Measurements from ENCODE around the gene NEK2. TPM values are rescaled to one million over a fixed set of nuclear protein-coding genes. Genes with fewer than 3 reads are reported as not detected.

The NEK2 gene
- total and polyA plus RNA-seq, 5 donors from 2014 or later = 0.81 to 1.5 (median 1.5) TPM

GRCh38 chr1:211680752-211681327 lies 5.4 kb upstream of the NEK2 start:
- peaks cover 8 to 23% (median 13%) of the 10 kb centered on the region in 4 donors for H3K4me1 Mint-ChIP-seq
- H3K4me1 ChIP-seq (ENCODE audit: control insufficient read depth, insufficient read depth, low read length, poor library complexity, severe bottlenecking) = peaks cover 5% of the 10 kb centered on the region
- H3K27me3 ChIP-seq (ENCODE audit: control insufficient read depth, insufficient read depth, low read length) = no peaks in the 10 kb centered on the region
- peak overlapping the region; percentile 45 for H3K4me3 ChIP-seq (ENCODE audit: low read depth, low read length)
- H3K36me3 Mint-ChIP-seq = no peaks in the 10 kb centered on the region
- H3K4me3 Mint-ChIP-seq = peak overlapping the region; percentile 10 to 80 (median 28)
- H3K27me3 Mint-ChIP-seq = peaks cover 10% of the 10 kb centered on the region
- H3K36me3 ChIP-seq (ENCODE audit: control insufficient read depth, insufficient read depth, low read length) = no peaks in the 10 kb centered on the region
- H3K9me3 Mint-ChIP-seq = no peaks in the 10 kb centered on the region
- DNase-seq (peak; percentile 66 to 92 (median 81)), ATAC-seq (ENCODE audit: low read depth in 2 of 2) (peak; percentile 90)
- peak overlapping the region; percentile 86 to 91 (median 90) for H3K27ac Mint-ChIP-seq
- H3K27ac ChIP-seq (ENCODE audit: insufficient read depth, low read length, poor library complexity, severe bottlenecking) = peak overlapping the region; percentile 86
- no peaks in the 10 kb centered on the region for H3K9me3 ChIP-seq (ENCODE audit: control insufficient read depth in 2 of 2, low read length in 2 of 2)

DNA sequence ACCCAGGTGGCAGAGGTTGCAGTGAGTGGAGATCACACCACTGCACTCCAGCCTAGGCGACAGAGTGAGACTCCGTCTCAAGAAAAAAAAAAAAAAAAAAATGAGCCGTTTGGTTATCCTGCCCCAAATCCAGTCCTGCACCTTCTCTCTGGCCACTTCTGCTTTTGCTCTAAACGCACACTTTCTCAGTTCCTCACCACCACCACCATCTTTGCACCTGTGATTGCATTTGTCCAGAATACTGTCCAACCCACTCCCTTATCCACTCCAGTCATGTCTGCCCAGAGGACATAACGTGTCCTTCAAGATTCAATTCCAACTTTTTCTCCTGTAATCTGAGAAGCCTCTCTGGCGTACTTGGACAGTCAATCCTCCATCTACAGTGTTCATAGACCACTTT lies 2.2 kb upstream of the NEK2 start:
- Mint-ChIP-seq H3K27me3 (peaks cover 10% of the 10 kb centered on the region), H3K9me3 (no peaks in the 10 kb centered on the region), H3K36me3 (no peaks in the 10 kb centered on the region), H3K4me3 (peak overlapping the region; percentile 8 to 73 (median 35)), H3K27ac (peak overlapping the region in 1 of 3 donors; percentile 39), H3K4me1 (peaks cover 13 to 40% (median 25%) of the 10 kb centered on the region in 4 donors)
- Histone ChIP-seq H3K27ac (ENCODE audit: insufficient read depth, low read length, poor library complexity, severe bottlenecking) (no peak overlapping the region), H3K9me3 (ENCODE audit: control insufficient read depth in 2 of 2, low read length in 2 of 2) (no peaks in the 10 kb centered on the region), H3K4me3 (ENCODE audit: low read depth, low read length) (no peak overlapping the region), H3K4me1 (ENCODE audit: control insufficient read depth, insufficient read depth, low read length, poor library complexity, severe bottlenecking) (peaks cover 13% of the 10 kb centered on the region), H3K36me3 (ENCODE audit: control insufficient read depth, insufficient read depth, low read length) (no peaks in the 10 kb centered on the region), H3K27me3 (ENCODE audit: control insufficient read depth, insufficient read depth, low read length) (no peaks in the 10 kb centered on the region)
- DNase-seq (no peak), ATAC-seq (ENCODE audit: low read depth in 2 of 2) (no peak)

DNA sequence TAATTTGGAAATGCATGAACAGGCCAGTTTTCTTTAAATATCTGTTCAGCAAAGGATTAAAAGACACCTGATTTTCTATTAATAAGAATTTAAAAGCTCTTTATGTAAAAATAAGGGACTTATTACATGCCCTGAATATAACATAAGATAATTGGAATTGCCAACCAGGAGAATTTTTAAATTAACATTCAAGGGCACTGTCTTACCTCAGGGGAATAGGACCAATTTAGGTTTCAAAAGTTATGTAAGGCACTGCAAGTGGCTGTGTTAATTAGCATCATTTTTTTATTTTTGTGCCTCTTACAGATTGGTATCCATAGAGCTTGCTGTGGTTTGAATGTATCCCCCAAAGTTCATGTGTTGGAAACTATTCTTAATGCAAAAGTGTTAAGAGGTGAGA lies 1.3 kb upstream of the NEK2 start:
- Histone ChIP-seq H3K27me3 (ENCODE audit: control insufficient read depth, insufficient read depth, low read length) (no peaks in the 10 kb centered on the region), H3K4me3 (ENCODE audit: low read depth, low read length) (no peak overlapping the region), H3K36me3 (ENCODE audit: control insufficient read depth, insufficient read depth, low read length) (no peaks in the 10 kb centered on the region), H3K4me1 (ENCODE audit: control insufficient read depth, insufficient read depth, low read length, poor library complexity, severe bottlenecking) (peaks cover 13% of the 10 kb centered on the region), H3K27ac (ENCODE audit: insufficient read depth, low read length, poor library complexity, severe bottlenecking) (no peak overlapping the region), H3K9me3 (ENCODE audit: control insufficient read depth in 2 of 2, low read length in 2 of 2) (no peaks in the 10 kb centered on the region)
- H3K4me3 Mint-ChIP-seq = peak overlapping the region; percentile 70 to 93 (median 78)
- no peak overlapping the region for H3K27ac Mint-ChIP-seq
- H3K4me1 Mint-ChIP-seq = peaks cover 13 to 33% (median 25%) of the 10 kb centered on the region in 4 donors
- H3K36me3 Mint-ChIP-seq = no peaks in the 10 kb centered on the region
- no peaks in the 10 kb centered on the region for H3K9me3 Mint-ChIP-seq
- ATAC-seq (ENCODE audit: low read depth in 2 of 2) (no peak), DNase-seq (no peak)
- H3K27me3 Mint-ChIP-seq = peaks cover 10% of the 10 kb centered on the region

- Histone ChIP-seq H3K9me3 (ENCODE audit: control insufficient read depth in 2 of 2, low read length in 2 of 2) (no peaks in the 10 kb centered on the region), H3K4me1 (ENCODE audit: control insufficient read depth, insufficient read depth, low read length, poor library complexity, severe bottlenecking) (peaks cover 13% of the 10 kb centered on the region), H3K27me3 (ENCODE audit: control insufficient read depth, insufficient read depth, low read length) (no peaks in the 10 kb centered on the region), H3K36me3 (ENCODE audit: control insufficient read depth, insufficient read depth, low read length) (no peaks in the 10 kb centered on the region), H3K4me3 (ENCODE audit: low read depth, low read length) (peak overlapping the region; percentile 82), H3K27ac (ENCODE audit: insufficient read depth, low read length, poor library complexity, severe bottlenecking) (no peak overlapping the region)
- Mint-ChIP-seq H3K36me3 (no peaks in the 10 kb centered on the region), H3K9me3 (no peaks in the 10 kb centered on the region), H3K27ac (no peak overlapping the region), H3K4me3 (peak overlapping the region; percentile 91 to 96 (median 93)), H3K4me1 (peaks cover 13 to 28% (median 23%) of the 10 kb centered on the region in 4 donors), H3K27me3 (peaks cover 10% of the 10 kb centered on the region)
- DNase-seq = no peak
- no peak for ATAC-seq (ENCODE audit: low read depth in 2 of 2)
Measured at GRCh38 chr1:211676106-211676583, 724 bp upstream of the NEK2 start.

DNA sequence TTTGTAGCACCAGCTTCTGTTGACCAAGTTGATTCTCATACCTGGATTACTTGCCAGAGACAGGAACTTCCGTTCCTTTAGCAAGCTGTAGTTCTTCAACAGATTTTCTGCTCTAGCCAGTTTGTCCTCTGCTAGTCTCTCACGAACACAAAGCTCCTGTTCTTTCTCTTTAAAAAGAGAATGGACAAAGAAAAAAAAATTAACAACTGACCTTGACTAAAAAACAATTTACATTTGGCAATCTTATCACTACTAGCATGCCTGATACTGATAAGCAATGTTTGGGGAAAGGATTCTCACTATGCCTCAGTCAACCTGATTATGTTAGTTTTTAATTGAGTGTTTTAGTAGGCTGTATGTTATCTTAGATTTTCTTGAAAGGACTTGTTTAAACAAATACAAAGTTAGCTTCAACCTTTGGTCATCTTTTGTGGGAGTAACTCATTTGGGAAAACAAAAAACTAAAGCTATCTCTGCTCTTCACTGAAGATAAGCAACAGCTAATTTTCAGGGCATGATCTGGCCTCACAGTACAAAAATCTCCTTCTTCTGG lies 8.3 kb downstream of the NEK2 start:
- Histone ChIP-seq H3K4me1 (ENCODE audit: control insufficient read depth, insufficient read depth, low read length, poor library complexity, severe bottlenecking) (no peaks in the 10 kb centered on the region), H3K27me3 (ENCODE audit: control insufficient read depth, insufficient read depth, low read length) (no peaks in the 10 kb centered on the region), H3K36me3 (ENCODE audit: control insufficient read depth, insufficient read depth, low read length) (no peaks in the 10 kb centered on the region), H3K9me3 (ENCODE audit: control insufficient read depth in 2 of 2, low read length in 2 of 2) (no peaks in the 10 kb centered on the region), H3K4me3 (ENCODE audit: low read depth, low read length) (no peak overlapping the region), H3K27ac (ENCODE audit: insufficient read depth, low read length, poor library complexity, severe bottlenecking) (no peak overlapping the region)
- no peaks in the 10 kb centered on the region for H3K4me1 Mint-ChIP-seq
- no peak overlapping the region for H3K4me3 Mint-ChIP-seq
- H3K27ac Mint-ChIP-seq = no peak overlapping the region
- DNase-seq = no peak
- ATAC-seq (ENCODE audit: low read depth in 2 of 2) = no peak
- no peaks in the 10 kb centered on the region for H3K9me3 Mint-ChIP-seq
- no peaks in the 10 kb centered on the region for H3K36me3 Mint-ChIP-seq
- H3K27me3 Mint-ChIP-seq = no peaks in the 10 kb centered on the region

GRCh38 chr1:211660718-211661222 lies 14.7 kb downstream of the NEK2 start:
- no peaks in the 10 kb centered on the region for H3K4me1 ChIP-seq (ENCODE audit: control insufficient read depth, insufficient read depth, low read length, poor library complexity, severe bottlenecking)
- no peaks in the 10 kb centered on the region for H3K9me3 ChIP-seq (ENCODE audit: control insufficient read depth in 2 of 2, low read length in 2 of 2)
- DNase-seq (no peak), ATAC-seq (ENCODE audit: low read depth in 2 of 2) (no peak)
- Mint-ChIP-seq H3K27ac (no peak overlapping the region), H3K4me3 (no peak overlapping the region), H3K9me3 (no peaks in the 10 kb centered on the region), H3K27me3 (peaks cover 4% of the 10 kb centered on the region), H3K4me1 (no peaks in the 10 kb centered on the region), H3K36me3 (no peaks in the 10 kb centered on the region)
- H3K36me3 ChIP-seq (ENCODE audit: control insufficient read depth, insufficient read depth, low read length) = no peaks in the 10 kb centered on the region
- H3K27ac ChIP-seq (ENCODE audit: insufficient read depth, low read length, poor library complexity, severe bottlenecking) = no peak overlapping the region
- H3K4me3 ChIP-seq (ENCODE audit: low read depth, low read length) = no peak overlapping the region
- H3K27me3 ChIP-seq (ENCODE audit: control insufficient read depth, insufficient read depth, low read length) = no peaks in the 10 kb centered on the region

DNA sequence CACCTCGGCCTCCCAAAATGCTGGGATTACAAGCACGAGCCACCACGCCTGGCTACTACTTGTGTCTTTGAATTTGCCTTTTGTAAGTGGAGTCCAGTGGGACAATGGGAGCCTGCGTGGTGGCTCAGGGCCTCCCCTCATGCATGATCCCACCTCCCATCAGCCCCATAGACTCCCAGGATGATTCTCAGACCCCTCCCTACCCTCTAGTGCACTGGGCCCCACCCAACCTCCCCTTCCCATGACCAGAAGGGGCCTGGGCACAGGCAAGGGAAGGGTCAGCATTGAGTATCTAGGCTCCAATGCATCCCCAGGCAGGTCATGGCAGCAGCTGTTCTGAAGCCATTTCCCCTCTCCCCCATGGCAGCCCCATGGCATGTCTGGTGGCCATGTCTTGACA lies 18.7 kb downstream of the NEK2 start:
- Mint-ChIP-seq H3K36me3 (no peaks in the 10 kb centered on the region), H3K27me3 (peaks cover 10% of the 10 kb centered on the region), H3K27ac (no peak overlapping the region), H3K4me3 (no peak overlapping the region), H3K9me3 (no peaks in the 10 kb centered on the region), H3K4me1 (peaks cover 0 to 5% (median 2%) of the 10 kb centered on the region in 4 donors)
- Histone ChIP-seq H3K27me3 (ENCODE audit: control insufficient read depth, insufficient read depth, low read length) (no peaks in the 10 kb centered on the region), H3K4me1 (ENCODE audit: control insufficient read depth, insufficient read depth, low read length, poor library complexity, severe bottlenecking) (no peaks in the 10 kb centered on the region), H3K36me3 (ENCODE audit: control insufficient read depth, insufficient read depth, low read length) (no peaks in the 10 kb centered on the region), H3K4me3 (ENCODE audit: low read depth, low read length) (no peak overlapping the region), H3K9me3 (ENCODE audit: control insufficient read depth in 2 of 2, low read length in 2 of 2) (no peaks in the 10 kb centered on the region), H3K27ac (ENCODE audit: insufficient read depth, low read length, poor library complexity, severe bottlenecking) (no peak overlapping the region)
- no peak for ATAC-seq (ENCODE audit: low read depth in 2 of 2)
- DNase-seq = no peak

Measured in CD4-positive, CD25-positive, alpha-beta regulatory T cell (primary cell).